ENCODE results near the gene PRXL2C.
A peak's percentile ranks its signal among the peaks of the same experiment; 100 is the strongest.
"Not testable (repeated sequence)": the region's sequence is repeated elsewhere in the genome, so short reads cannot be mapped to it uniquely, and the experiment has no call there.

Gene PRXL2C

GRCh38 chr9:96646081-96646991 is 8.8 kb downstream of the PRXL2C start:
- DNase-seq = peak; percentile 81 to 95 (median 91)

GRCh38 chr9:96644137-96644536 is 11.0 kb downstream of the PRXL2C start:
- no peak for DNase-seq

GRCh38 chr9:96641514-96641913 is 13.6 kb downstream of the PRXL2C start:
- DNase-seq = no peak

- DNase-seq = no peak
These were observed 16.3 kb downstream of the PRXL2C start for GRCh38 chr9:96638606-96639364.

- no peak for DNase-seq
These were observed 18.7 kb downstream of the PRXL2C start for GRCh38 chr9:96636368-96636767.

- DNase-seq = not testable (repeated sequence)
These were observed 21.5 kb downstream of the PRXL2C start for GRCh38 chr9:96633579-96633978.

GRCh38 chr9:96626912-96627311 is 28.2 kb downstream of the PRXL2C start:
- DNase-seq = no peak

- no peak for DNase-seq
These were observed 33.5 kb downstream of the PRXL2C start for GRCh38 chr9:96621618-96622017.

- DNase-seq = no peak
These were observed 34.3 kb downstream of the PRXL2C start for GRCh38 chr9:96620832-96621269.

GRCh38 chr9:96620181-96620514 is 35.0 kb downstream of the PRXL2C start:
- no peak for DNase-seq

- DNase-seq = peak; percentile 72 to 85 (median 75)
These were observed 35.5 kb downstream of the PRXL2C start, which contains the start of gene CDC14B for GRCh38 chr9:96619491-96620180. TSS of gene CDC14B (minus strand) at chr9:96619843. CDS start at chr9:96619378, 465 bp downstream.

GRCh38 chr9:96619124-96619465 is 36.0 kb downstream of the PRXL2C start:
- no peak for DNase-seq

GRCh38 chr9:96618209-96619123 is 36.7 kb downstream of the PRXL2C start:
- DNase-seq = peak; percentile 65 to 81 (median 75)

- DNase-seq = no peak
These were observed 37.5 kb downstream of the PRXL2C start for GRCh38 chr9:96617439-96618185.

GRCh38 chr9:96616817-96617438 is 38.2 kb downstream of the PRXL2C start:
- DNase-seq = no peak

- DNase-seq = no peak
These were observed 39.7 kb downstream of the PRXL2C start for GRCh38 chr9:96615411-96615810.

- not testable (repeated sequence) for DNase-seq
These were observed 40.5 kb downstream of the PRXL2C start for GRCh38 chr9:96614664-96615063.

- DNase-seq = no peak
These were observed 42.0 kb downstream of the PRXL2C start for GRCh38 chr9:96612966-96613589.

- peak; percentile 12 to 25 (median 15) for DNase-seq
These were observed 42.8 kb downstream of the PRXL2C start for GRCh38 chr9:96612105-96612965.

Data from suppressor macrophage treated with lipopolysaccharide for 1 hour (primary cell).